Measurements from ENCODE around the gene RNF220. TPM values are rescaled to one million over a fixed set of nuclear protein-coding genes. Genes with fewer than 3 reads are reported as not detected.
A peak's percentile ranks its signal among the peaks of the same experiment; 100 is the strongest.

The RNF220 gene
- polyA plus RNA-seq, 1 of the 3 experiments (the other 2 are of a cell fraction): 83.7 TPM

- Histone ChIP-seq H3K4me2 (no peak overlapping the region), H3K36me3 (replicated peaks in 1 of 2; ENCODE audit: control insufficient read depth in 1 of 2, insufficient read depth in 2 of 2, low read length in 1 of 2) (peaks cover 0 to 51% of the 10 kb centered on the region in 2 experiments), H3K27me3 (ENCODE audit: insufficient read depth) (no peaks in the 10 kb centered on the region), H3K9me3 (no peaks in the 10 kb centered on the region), H3F3A (replicated peaks; ENCODE audit: insufficient read depth) (peaks cover 4% of the 10 kb centered on the region), H3K79me2 (ENCODE audit: insufficient read depth) (no peaks in the 10 kb centered on the region), H3K27ac (ENCODE audit: low read depth in 2 of 2, low read length in 1 of 2) (peak overlapping the region in 1 of 2 experiments; percentile 51; a peak in 2 of 4 replicates), H4K20me1 (ENCODE audit: insufficient read depth) (no peaks in the 10 kb centered on the region), H2AFZ (ENCODE audit: low read depth) (no peak overlapping the region), H3K4me3 (ENCODE audit: low read depth in 2 of 2, low read length in 1 of 2) (no peak overlapping the region), H3K9ac (no peak overlapping the region), H3K9me2 (no peaks in the 10 kb centered on the region), H3K4me1 (ENCODE audit: control insufficient read depth in 1 of 2, insufficient read depth in 2 of 2, low read depth in 1 of 2, low read length in 1 of 2) (peaks cover 0 to 31% of the 10 kb centered on the region in 2 experiments; a peak in 1 of 4 replicates)
- 87% methylated on average over 7 of the region's 23 CpGs for WGBS (ENCODE audit: low lambda C conversion rate)
- ChIA-PET POLR2A (interaction anchor here (0.9 to 6.0 kb wide), 7 partner anchors 10 to 47 kb away, joined by 3 to 50 read pairs (median 5); partner anchors contain the start of gene TMEM53), CTCF (interaction anchor here (0.6 to 7.5 kb wide), 13 partner anchors 12 to 433 kb away, joined by 3 to 163 read pairs (median 41); partner anchors contain the start of genes ARMH1 and TMEM53)
- peak; percentile 81 for DNase-seq
- TF ChIP-seq NFIC (IDR thresholded peaks at IDR 0.05; ENCODE audit: borderline replicate concordance) (no peak), TEAD4 (IDR thresholded peaks at IDR 0.05; ENCODE audit: borderline replicate concordance, insufficient read depth) (no peak), FOXM1 (IDR thresholded peaks at IDR 0.05; ENCODE audit: low read depth) (no peak), EP300 (IDR thresholded peaks at IDR 0.05; ENCODE audit: borderline replicate concordance in 1 of 2, low read depth in 1 of 2, low read length in 1 of 2) (peak in 1 of 2 experiments; percentile 25; a peak in 1 of 4 replicates), CHD2 (IDR thresholded peaks at IDR 0.05; ENCODE audit: low read length, partially characterized antibody) (peak; percentile 33), IRF3 (IDR thresholded peaks at IDR 0.05; ENCODE audit: low read depth, low read length) (no peak), ZBTB33 (IDR thresholded peaks at IDR 0.05; ENCODE audit: borderline replicate concordance, low read depth) (no peak), FOXJ3 (CRISPR knock-in tag; IDR thresholded peaks at IDR 0.05) (peak; percentile 70; the same call in 1 of the 2 replicates), REST (IDR thresholded peaks at IDR 0.05; ENCODE audit: low read depth, low read length) (no peak), MXI1 (IDR thresholded peaks at IDR 0.05; ENCODE audit: low read depth, low read length) (peak; percentile 86), POLR2AphosphoS5 (IDR thresholded peaks at IDR 0.05; ENCODE audit: low read depth, low read length) (no peak), RCOR1 (IDR thresholded peaks at IDR 0.05; ENCODE audit: low read length) (no peak), TAF1 (IDR thresholded peaks at IDR 0.05; ENCODE audit: borderline replicate concordance, low read depth, low read length) (no peak), RFX5 (IDR thresholded peaks at IDR 0.05; ENCODE audit: low read length) (no peak), YY1 (IDR thresholded peaks at IDR 0.05; ENCODE audit: low read depth) (no peak), USF1 (IDR thresholded peaks at IDR 0.05; ENCODE audit: borderline replicate concordance, low read depth) (no peak), GABPA (IDR thresholded peaks at IDR 0.05; ENCODE audit: low read depth) (no peak), SMC3 (IDR thresholded peaks at IDR 0.05; ENCODE audit: low read depth, low read length) (no peak)
These were observed 245.2 kb downstream of the RNF220 start for GRCh38 chr1:44650159-44650831.

Data from SK-N-SH (cell line).